Retinal pigment epithelial cell (primary cell): ENCODE data around the gene NRN1L.

Experiments used
- DNase-seq: peaks from one replicate; pipeline ENCODE4 v3.0.0-alpha.2; 2010; ENCODE audit warnings: low read depth
- H3K4me3 ChIP-seq: 2 replicates; pipeline ENCODE4 v1.5.1; 2011; ENCODE audit warnings: mild to moderate bottlenecking, low read length, control low read depth, moderate library complexity
- TF ChIP-seq, protein P1 (sequence below): conservative IDR thresholded peaks from 2 replicates; pipeline ENCODE4 v1.5.1; 2011; ENCODE audit warnings: low read depth, low read length, control low read depth, inconsistent platforms

NRN1L gene

DNA sequence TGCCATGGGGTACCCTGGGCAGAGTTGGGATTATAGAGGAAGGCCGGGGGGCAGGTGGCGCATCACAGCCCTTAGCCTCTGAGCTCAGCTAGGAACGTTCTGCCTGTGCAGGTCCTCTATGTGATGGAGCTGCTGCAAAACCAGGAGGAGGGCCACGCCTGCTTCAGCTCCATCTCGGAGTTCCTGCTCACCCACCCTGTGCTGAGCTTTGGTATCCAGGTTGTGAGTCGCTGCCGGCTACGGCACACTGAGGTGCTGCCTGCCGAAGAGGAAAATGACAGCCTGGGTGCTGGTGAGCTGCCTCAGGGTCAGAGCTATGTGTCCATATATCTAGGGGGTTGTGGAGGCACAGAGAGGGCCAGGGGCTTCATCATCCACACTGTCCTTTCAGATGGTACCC, 5.8 kb upstream of the NRN1L start:
- no peak overlapping the region for H3K4me3 ChIP-seq
- TF ChIP-seq, protein P1, sequence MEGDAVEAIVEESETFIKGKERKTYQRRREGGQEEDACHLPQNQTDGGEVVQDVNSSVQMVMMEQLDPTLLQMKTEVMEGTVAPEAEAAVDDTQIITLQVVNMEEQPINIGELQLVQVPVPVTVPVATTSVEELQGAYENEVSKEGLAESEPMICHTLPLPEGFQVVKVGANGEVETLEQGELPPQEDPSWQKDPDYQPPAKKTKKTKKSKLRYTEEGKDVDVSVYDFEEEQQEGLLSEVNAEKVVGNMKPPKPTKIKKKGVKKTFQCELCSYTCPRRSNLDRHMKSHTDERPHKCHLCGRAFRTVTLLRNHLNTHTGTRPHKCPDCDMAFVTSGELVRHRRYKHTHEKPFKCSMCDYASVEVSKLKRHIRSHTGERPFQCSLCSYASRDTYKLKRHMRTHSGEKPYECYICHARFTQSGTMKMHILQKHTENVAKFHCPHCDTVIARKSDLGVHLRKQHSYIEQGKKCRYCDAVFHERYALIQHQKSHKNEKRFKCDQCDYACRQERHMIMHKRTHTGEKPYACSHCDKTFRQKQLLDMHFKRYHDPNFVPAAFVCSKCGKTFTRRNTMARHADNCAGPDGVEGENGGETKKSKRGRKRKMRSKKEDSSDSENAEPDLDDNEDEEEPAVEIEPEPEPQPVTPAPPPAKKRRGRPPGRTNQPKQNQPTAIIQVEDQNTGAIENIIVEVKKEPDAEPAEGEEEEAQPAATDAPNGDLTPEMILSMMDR = no peak
- no peak for DNase-seq

DNA sequence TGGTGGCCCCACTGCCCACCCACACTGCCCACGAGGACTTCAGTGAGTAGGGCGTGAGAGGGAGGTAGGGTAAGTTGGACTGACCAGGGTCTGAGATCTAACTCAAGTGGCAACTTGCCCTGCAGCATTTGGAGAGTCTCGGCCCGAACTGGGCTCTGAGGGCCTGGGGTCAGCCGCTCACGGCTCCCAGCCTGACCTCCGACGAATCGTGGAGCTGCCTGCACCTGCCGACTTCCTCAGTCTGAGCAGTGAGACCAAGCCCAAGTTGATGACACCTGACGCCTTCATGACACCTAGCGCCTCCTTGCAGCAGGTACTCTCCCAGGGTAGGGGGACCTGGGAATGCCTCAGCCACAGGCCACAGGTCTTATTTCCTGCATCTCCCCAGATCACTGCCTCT, 5.2 kb upstream of the NRN1L start:
- no peak overlapping the region for H3K4me3 ChIP-seq
- DNase-seq = no peak
- TF ChIP-seq, protein P1 = no peak

DNA sequence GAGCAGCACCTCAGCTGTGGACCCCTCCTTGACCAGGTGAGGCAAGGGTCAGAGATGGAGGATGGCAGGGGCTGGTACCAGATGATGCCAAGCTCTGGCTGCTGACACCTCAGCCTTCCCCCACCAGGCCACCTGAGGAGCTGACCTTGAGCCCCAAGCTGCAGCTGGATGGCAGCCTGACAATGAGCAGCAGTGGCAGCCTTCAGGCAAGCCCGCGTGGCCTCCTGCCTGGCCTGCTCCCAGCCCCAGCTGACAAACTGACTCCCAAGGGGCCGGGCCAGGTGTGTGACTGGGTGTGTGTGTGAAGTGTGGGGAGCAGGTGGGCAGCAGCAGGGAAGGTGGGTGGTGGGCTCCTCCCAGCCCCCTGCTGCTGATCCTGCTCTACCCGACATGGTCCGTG, 4.7 kb upstream of the NRN1L start:
- TF ChIP-seq, protein P1 = no peak
- DNase-seq = no peak
- no peak overlapping the region for H3K4me3 ChIP-seq

DNA sequence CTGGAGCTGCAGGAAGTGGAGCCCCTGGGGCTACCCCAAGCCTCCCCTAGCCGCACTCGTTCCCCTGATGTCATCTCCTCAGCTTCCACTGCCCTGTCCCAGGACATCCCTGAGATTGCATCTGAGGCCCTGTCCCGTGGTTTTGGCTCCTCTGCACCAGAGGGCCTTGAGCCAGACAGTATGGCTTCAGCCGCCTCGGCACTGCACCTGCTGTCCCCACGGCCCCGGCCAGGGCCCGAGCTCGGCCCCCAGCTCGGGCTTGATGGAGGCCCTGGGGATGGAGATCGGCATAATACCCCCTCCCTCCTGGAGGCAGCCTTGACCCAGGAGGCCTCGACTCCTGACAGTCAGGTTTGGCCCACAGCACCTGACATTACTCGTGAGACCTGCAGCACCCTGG, 4.1 kb upstream of the NRN1L start:
- no peak overlapping the region for H3K4me3 ChIP-seq
- DNase-seq = no peak
- TF ChIP-seq, protein P1 = no peak

DNA sequence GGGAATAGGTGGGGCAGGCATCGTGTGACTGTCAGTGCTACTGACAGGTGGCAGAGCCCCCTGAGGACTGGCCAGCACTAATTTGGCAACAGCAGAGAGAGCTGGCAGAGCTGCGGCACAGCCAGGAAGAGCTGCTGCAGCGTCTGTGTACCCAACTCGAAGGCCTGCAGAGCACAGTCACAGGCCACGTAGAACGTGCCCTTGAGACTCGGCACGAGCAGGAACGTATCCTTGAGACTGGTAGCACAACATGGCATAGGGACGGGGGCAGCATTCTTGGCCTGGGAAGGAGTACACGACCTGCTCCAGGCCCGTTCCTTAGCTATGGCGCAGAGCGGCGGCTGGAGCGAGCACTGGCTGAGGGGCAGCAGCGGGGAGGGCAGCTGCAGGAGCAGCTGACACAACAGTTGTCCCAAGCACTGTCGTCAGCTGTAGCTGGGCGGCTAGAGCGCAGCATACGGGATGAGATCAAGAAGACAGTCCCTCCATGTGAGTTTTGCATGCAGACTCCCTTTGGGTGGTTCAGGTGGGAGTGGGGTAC, 3.0 kb upstream of the NRN1L start:
- TF ChIP-seq, protein P1 = no peak
- DNase-seq = no peak
- no peak overlapping the region for H3K4me3 ChIP-seq

DNA sequence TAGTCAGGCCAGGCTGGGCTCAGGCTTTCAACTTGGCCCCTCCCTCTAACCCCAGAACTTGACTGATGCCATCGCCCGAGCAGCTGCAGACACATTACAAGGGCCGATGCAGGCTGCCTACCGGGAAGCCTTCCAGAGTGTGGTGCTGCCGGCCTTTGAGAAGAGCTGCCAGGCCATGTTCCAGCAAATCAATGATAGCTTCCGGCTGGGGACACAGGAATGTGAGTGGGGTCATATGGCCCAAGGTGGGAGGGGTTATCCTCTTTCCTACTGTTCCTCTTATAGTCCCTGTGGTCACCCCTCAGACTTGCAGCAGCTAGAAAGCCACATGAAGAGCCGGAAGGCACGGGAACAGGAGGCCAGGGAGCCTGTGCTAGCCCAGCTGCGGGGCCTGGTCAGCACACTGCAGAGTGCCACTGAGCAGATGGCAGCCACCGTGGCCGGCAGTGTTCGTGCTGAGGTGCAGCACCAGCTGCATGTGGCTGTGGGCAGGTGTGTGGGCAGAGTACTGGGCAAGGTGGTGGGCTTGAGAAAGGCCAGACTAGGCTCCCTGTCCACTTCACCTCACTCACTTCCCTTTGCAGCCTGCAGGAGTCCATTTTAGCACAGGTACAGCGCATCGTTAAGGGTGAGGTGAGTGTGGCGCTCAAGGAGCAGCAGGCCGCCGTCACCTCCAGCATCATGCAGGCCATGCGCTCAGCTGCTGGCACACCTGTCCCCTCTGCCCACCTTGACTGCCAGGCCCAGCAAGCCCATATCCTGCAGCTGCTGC, 2.1 kb upstream of the NRN1L start:
- TF ChIP-seq, protein P1 = no peak
- H3K4me3 ChIP-seq = no peak overlapping the region
- DNase-seq = no peak
